ENCODE data around the gene FAM89A.
A peak's percentile ranks its signal among the peaks of the same experiment; 100 is the strongest.
"Not testable (repeated sequence)": the region's sequence is repeated elsewhere in the genome, so short reads cannot be mapped to it uniquely, and the experiment has no call there.

Gene FAM89A

GRCh38 chr1:231058416-231059109, 18.5 kb upstream of the FAM89A start:
- peaks cover 0 to 3% of the 10 kb centered on the region in 2 donors for H3K9me3 ChIP-seq (ENCODE audit: control insufficient read depth in 2 of 2, low read length in 2 of 2)
- peaks cover 0 to 2% of the 10 kb centered on the region in 2 donors for H3K4me1 ChIP-seq (ENCODE audit: control insufficient read depth in 2 of 2, insufficient read depth in 2 of 2, low read length in 2 of 2)
- H3K4me3 ChIP-seq (ENCODE audit: low read length in 2 of 2) = no peak overlapping the region
- no peaks in the 10 kb centered on the region for H3K27me3 ChIP-seq (ENCODE audit: control insufficient read depth in 2 of 2, insufficient read depth in 2 of 2, low read length in 2 of 2)
- no peak overlapping the region for H3K9ac ChIP-seq (ENCODE audit: low read depth in 1 of 2, low read length in 2 of 2)
- no peaks in the 10 kb centered on the region for H3K36me3 ChIP-seq (ENCODE audit: control insufficient read depth in 2 of 2, insufficient read depth in 2 of 2, low read length in 2 of 2)
- no peak overlapping the region for H3K27ac ChIP-seq (ENCODE audit: low read depth in 2 of 2, low read length in 2 of 2)

- Histone ChIP-seq H3K9me3 (ENCODE audit: control insufficient read depth in 2 of 2, low read length in 2 of 2) (peaks cover 0 to 3% of the 10 kb centered on the region in 2 donors), H3K9ac (ENCODE audit: low read depth in 1 of 2, low read length in 2 of 2) (no peak overlapping the region), H3K27ac (ENCODE audit: low read depth in 2 of 2, low read length in 2 of 2) (no peak overlapping the region), H3K27me3 (ENCODE audit: control insufficient read depth in 2 of 2, insufficient read depth in 2 of 2, low read length in 2 of 2) (no peaks in the 10 kb centered on the region), H3K4me3 (ENCODE audit: low read length in 2 of 2) (no peak overlapping the region), H3K36me3 (ENCODE audit: control insufficient read depth in 2 of 2, insufficient read depth in 2 of 2, low read length in 2 of 2) (no peaks in the 10 kb centered on the region), H3K4me1 (ENCODE audit: control insufficient read depth in 2 of 2, insufficient read depth in 2 of 2, low read length in 2 of 2) (peaks cover 0 to 5% of the 10 kb centered on the region in 2 donors)
Observed at GRCh38 chr1:231057410-231057809, 17.4 kb upstream of the FAM89A start.

DNA sequence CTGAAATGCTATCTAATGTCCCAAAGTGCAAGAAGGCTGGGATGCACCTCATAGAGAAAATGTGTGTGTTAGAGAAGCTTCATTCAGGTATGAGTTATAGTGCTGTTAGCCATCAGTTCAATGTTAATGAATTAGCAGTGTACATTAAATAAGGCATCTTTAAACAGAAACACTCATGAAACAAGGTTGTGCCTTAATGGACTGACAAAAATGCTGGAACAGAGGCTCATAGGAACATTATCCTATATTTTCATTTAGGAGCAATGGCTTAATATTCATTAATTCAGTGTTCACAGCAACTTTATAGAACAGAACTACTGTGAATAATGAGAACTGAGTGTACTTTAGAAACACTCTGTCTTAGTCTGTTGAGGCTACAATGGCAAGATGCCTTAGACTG, 15.2 kb upstream of the FAM89A start:
- H3K9ac ChIP-seq (ENCODE audit: low read depth in 1 of 2, low read length in 2 of 2) = no peak overlapping the region
- H3K27me3 ChIP-seq (ENCODE audit: control insufficient read depth in 2 of 2, insufficient read depth in 2 of 2, low read length in 2 of 2) = no peaks in the 10 kb centered on the region
- no peaks in the 10 kb centered on the region for H3K36me3 ChIP-seq (ENCODE audit: control insufficient read depth in 2 of 2, insufficient read depth in 2 of 2, low read length in 2 of 2)
- H3K27ac ChIP-seq (ENCODE audit: low read depth in 2 of 2, low read length in 2 of 2) = no peak overlapping the region
- H3K9me3 ChIP-seq (ENCODE audit: control insufficient read depth in 2 of 2, low read length in 2 of 2) = peaks cover 0 to 3% of the 10 kb centered on the region in 2 donors
- no peak overlapping the region for H3K4me3 ChIP-seq (ENCODE audit: low read length in 2 of 2)
- H3K4me1 ChIP-seq (ENCODE audit: control insufficient read depth in 2 of 2, insufficient read depth in 2 of 2, low read length in 2 of 2) = peaks cover 0 to 5% of the 10 kb centered on the region in 2 donors

- Histone ChIP-seq H3K9ac (ENCODE audit: low read depth in 1 of 2, low read length in 2 of 2) (no peak overlapping the region), H3K4me1 (ENCODE audit: control insufficient read depth in 2 of 2, insufficient read depth in 2 of 2, low read length in 2 of 2) (peaks cover 0 to 5% of the 10 kb centered on the region in 2 donors), H3K36me3 (ENCODE audit: control insufficient read depth in 2 of 2, insufficient read depth in 2 of 2, low read length in 2 of 2) (no peaks in the 10 kb centered on the region), H3K27me3 (ENCODE audit: control insufficient read depth in 2 of 2, insufficient read depth in 2 of 2, low read length in 2 of 2) (peaks cover 0 to 3% of the 10 kb centered on the region in 2 donors), H3K9me3 (ENCODE audit: control insufficient read depth in 2 of 2, low read length in 2 of 2) (peaks cover 0 to 3% of the 10 kb centered on the region in 2 donors), H3K27ac (ENCODE audit: low read depth in 2 of 2, low read length in 2 of 2) (no peak overlapping the region), H3K4me3 (ENCODE audit: low read length in 2 of 2) (peak overlapping the region in 1 of 2 donors; percentile 37)
Observed at GRCh38 chr1:231053493-231054162, 13.6 kb upstream of the FAM89A start.

- Histone ChIP-seq H3K9ac (ENCODE audit: low read depth in 1 of 2, low read length in 2 of 2) (no peak overlapping the region), H3K4me1 (ENCODE audit: control insufficient read depth in 2 of 2, insufficient read depth in 2 of 2, low read length in 2 of 2) (peaks cover 0 to 5% of the 10 kb centered on the region in 2 donors), H3K4me3 (ENCODE audit: low read length in 2 of 2) (no peak overlapping the region), H3K27me3 (ENCODE audit: control insufficient read depth in 2 of 2, insufficient read depth in 2 of 2, low read length in 2 of 2) (peaks cover 0 to 3% of the 10 kb centered on the region in 2 donors), H3K9me3 (ENCODE audit: control insufficient read depth in 2 of 2, low read length in 2 of 2) (peaks cover 0 to 3% of the 10 kb centered on the region in 2 donors), H3K27ac (ENCODE audit: low read depth in 2 of 2, low read length in 2 of 2) (no peak overlapping the region), H3K36me3 (ENCODE audit: control insufficient read depth in 2 of 2, insufficient read depth in 2 of 2, low read length in 2 of 2) (no peaks in the 10 kb centered on the region)
Observed at GRCh38 chr1:231052777-231053176, 12.7 kb upstream of the FAM89A start.

- H3K27ac ChIP-seq (ENCODE audit: low read depth in 2 of 2, low read length in 2 of 2) = not testable (repeated sequence)
Observed at GRCh38 chr1:231050932-231051331, 10.9 kb upstream of the FAM89A start.

DNA sequence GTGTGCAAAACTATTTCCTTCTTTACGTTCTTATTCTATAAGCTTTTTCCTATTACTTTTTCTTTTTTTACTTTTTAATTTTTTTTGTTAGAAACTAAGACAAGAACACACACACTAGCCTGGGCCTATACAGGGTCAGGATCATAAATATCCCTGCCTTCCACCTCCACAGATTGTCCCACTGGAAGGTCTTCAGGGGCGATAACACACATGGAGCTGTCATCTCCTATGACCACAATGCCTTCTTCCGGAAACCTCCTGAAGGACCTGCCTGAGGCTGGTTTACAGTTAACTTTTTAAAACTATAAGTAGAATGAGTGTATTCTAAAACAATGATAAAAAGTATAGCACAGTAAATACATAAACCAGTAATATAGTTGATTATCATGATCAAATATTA, 10.3 kb upstream of the FAM89A start:
- Histone ChIP-seq H3K4me3 (ENCODE audit: low read length in 2 of 2) (no peak overlapping the region), H3K4me1 (ENCODE audit: control insufficient read depth in 2 of 2, insufficient read depth in 2 of 2, low read length in 2 of 2) (peaks cover 0 to 5% of the 10 kb centered on the region in 2 donors), H3K9ac (ENCODE audit: low read depth in 1 of 2, low read length in 2 of 2) (no peak overlapping the region), H3K36me3 (ENCODE audit: control insufficient read depth in 2 of 2, insufficient read depth in 2 of 2, low read length in 2 of 2) (no peaks in the 10 kb centered on the region), H3K27ac (ENCODE audit: low read depth in 2 of 2, low read length in 2 of 2) (no peak overlapping the region), H3K9me3 (ENCODE audit: control insufficient read depth in 2 of 2, low read length in 2 of 2) (peaks cover 0 to under 1% of the 10 kb centered on the region in 2 donors), H3K27me3 (ENCODE audit: control insufficient read depth in 2 of 2, insufficient read depth in 2 of 2, low read length in 2 of 2) (peaks cover 0 to 8% of the 10 kb centered on the region in 2 donors)

More at GRCh38 chr1:231050932-231051331, 10.9 kb upstream of the FAM89A start:
- H3K4me1 ChIP-seq (ENCODE audit: control insufficient read depth in 2 of 2, insufficient read depth in 2 of 2, low read length in 2 of 2); H3K27me3 ChIP-seq (ENCODE audit: control insufficient read depth in 2 of 2, insufficient read depth in 2 of 2, low read length in 2 of 2); H3K36me3 ChIP-seq (ENCODE audit: control insufficient read depth in 2 of 2, insufficient read depth in 2 of 2, low read length in 2 of 2); H3K9ac ChIP-seq (ENCODE audit: low read depth in 1 of 2, low read length in 2 of 2); H3K4me3 ChIP-seq (ENCODE audit: low read length in 2 of 2); H3K9me3 ChIP-seq (ENCODE audit: control insufficient read depth in 2 of 2, low read length in 2 of 2): not testable (repeated sequence)

DNA sequence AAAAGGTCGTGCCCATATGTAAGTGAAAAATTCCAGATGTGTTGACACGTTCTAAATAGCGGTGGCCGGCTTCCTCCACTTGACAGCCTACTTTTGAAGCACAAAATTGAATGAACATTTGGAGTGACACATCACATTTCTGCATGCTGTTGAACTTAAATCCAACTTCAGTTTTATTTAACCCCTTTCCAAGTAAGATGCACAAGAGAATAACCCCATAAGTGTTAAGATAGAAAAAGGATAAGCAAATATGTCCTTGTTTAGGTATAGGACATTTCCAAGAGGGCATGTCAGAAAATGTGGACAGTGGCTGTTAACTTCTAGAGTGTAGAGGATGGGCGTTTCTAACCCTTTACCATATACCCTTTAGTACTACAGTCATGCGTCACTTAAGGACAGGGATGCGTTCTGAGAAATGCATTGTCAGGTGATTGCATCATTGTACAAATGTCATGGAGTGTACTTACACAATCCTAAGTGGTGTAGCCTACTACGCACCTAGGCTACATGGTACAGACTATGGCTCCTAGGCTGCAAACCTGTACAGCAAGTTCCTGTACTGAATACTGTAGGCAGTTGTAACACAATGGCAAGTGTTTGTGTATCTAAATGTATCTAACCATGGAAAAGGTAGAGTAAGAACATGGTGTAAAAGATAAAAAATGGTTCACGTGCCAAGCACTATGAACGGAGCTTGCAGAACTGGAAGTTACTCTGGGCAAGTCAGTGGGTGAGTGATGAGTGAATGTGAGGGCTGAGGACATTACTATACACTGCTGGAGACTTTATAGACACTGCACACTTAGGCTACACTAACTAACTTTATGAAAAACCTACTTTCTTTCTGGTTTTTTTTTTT, 9.3 kb upstream of the FAM89A start:
- Histone ChIP-seq H3K27ac (ENCODE audit: low read depth in 2 of 2, low read length in 2 of 2) (no peak overlapping the region), H3K4me1 (ENCODE audit: control insufficient read depth in 2 of 2, insufficient read depth in 2 of 2, low read length in 2 of 2) (peaks cover 0 to 5% of the 10 kb centered on the region in 2 donors), H3K9me3 (ENCODE audit: control insufficient read depth in 2 of 2, low read length in 2 of 2) (peaks cover 4 to 7% of the 10 kb centered on the region in 2 donors), H3K36me3 (ENCODE audit: control insufficient read depth in 2 of 2, insufficient read depth in 2 of 2, low read length in 2 of 2) (no peaks in the 10 kb centered on the region), H3K9ac (ENCODE audit: low read depth in 1 of 2, low read length in 2 of 2) (no peak overlapping the region), H3K27me3 (ENCODE audit: control insufficient read depth in 2 of 2, insufficient read depth in 2 of 2, low read length in 2 of 2) (peaks cover 0 to 8% of the 10 kb centered on the region in 2 donors), H3K4me3 (ENCODE audit: low read length in 2 of 2) (no peak overlapping the region)

DNA sequence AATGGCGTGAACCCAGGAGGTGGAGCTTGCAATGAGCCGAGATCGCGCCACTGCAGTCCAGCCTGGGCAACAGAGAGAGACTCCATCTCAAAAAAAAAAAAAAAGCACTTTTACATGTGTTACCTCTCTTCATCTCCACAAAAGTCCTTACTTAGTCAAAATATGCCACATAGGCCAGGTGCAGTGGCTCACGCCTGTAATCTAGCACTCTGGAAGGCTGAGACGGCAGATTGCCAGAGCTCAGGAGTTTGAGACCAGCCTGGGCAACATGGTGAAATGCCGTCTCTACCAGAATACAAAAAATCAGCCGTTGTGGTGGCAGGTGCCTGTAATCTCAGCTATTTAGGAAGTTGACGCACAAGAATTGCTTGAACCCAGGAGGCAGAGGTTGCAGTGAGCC, 8.4 kb upstream of the FAM89A start:
- H3K36me3 ChIP-seq (ENCODE audit: control insufficient read depth in 2 of 2, insufficient read depth in 2 of 2, low read length in 2 of 2); H3K4me3 ChIP-seq (ENCODE audit: low read length in 2 of 2); H3K27me3 ChIP-seq (ENCODE audit: control insufficient read depth in 2 of 2, insufficient read depth in 2 of 2, low read length in 2 of 2); H3K9me3 ChIP-seq (ENCODE audit: control insufficient read depth in 2 of 2, low read length in 2 of 2); H3K4me1 ChIP-seq (ENCODE audit: control insufficient read depth in 2 of 2, insufficient read depth in 2 of 2, low read length in 2 of 2); H3K9ac ChIP-seq (ENCODE audit: low read depth in 1 of 2, low read length in 2 of 2); H3K27ac ChIP-seq (ENCODE audit: low read depth in 2 of 2, low read length in 2 of 2): not testable (repeated sequence)

DNA sequence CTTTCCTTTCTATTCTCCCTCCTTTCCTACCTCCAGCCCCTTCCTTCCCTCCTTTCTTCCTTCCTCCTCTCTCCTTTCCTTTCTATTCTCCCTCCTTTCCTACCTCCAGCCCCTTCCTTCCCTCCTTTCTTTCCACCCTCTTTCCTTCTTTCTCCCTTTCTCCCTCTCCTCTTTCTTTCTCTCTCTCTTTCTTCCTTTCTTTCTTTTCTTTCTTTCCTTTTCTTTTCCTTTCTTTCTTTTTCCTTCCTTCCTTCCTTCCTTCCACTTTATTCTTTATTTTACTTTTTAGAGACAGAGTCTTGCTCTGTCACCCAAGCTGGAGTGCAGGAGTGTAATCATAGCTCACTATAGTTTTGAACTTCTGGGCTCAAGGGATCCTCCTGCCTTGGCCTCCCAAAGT, 7.5 kb upstream of the FAM89A start:
- not testable (repeated sequence) for H3K4me1 ChIP-seq (ENCODE audit: control insufficient read depth in 2 of 2, insufficient read depth in 2 of 2, low read length in 2 of 2); H3K27ac ChIP-seq (ENCODE audit: low read depth in 2 of 2, low read length in 2 of 2); H3K9me3 ChIP-seq (ENCODE audit: control insufficient read depth in 2 of 2, low read length in 2 of 2); H3K9ac ChIP-seq (ENCODE audit: low read depth in 1 of 2, low read length in 2 of 2); H3K36me3 ChIP-seq (ENCODE audit: control insufficient read depth in 2 of 2, insufficient read depth in 2 of 2, low read length in 2 of 2); H3K4me3 ChIP-seq (ENCODE audit: low read length in 2 of 2); H3K27me3 ChIP-seq (ENCODE audit: control insufficient read depth in 2 of 2, insufficient read depth in 2 of 2, low read length in 2 of 2)
